ENCODE results near the gene TGFBR1.

The TGFBR1 gene

DNA sequence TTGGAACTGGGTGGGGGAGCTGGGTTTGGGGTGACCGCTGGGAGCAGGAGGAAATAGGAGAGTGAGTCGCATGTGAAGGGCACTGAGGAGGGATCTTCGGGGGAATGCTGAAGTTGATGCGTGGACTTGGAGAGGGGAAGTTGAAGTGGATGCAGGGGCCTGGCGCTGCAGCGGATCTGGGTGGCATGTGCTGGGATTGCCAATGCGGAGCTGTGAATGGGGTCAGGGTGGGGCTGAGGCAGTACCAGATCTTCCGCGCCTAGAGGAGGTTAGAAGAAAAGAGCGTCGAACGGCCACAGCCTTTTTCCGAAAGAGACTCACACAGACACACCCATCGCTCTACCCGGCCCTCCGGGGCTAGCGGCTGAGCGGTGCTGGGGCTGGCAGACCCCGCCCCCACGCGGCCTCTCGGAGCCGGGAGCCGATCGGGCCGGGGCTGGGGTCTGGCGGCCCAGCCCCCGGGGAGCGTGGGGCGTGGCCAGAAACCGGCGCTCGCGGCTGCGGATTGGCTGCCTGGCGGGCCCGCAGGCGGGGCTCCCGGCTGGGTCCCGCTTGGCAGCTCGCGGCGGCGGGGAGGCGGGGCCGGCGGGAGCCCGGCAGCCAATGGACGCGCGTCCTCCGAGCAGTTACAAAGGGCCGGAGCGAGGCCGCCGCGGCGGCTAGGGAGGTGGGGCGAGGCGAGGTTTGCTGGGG lies at the start of gene TGFBR1:
Gene TGFBR1 (plus strand): TSS at position 655 of the 693 bp plus-strand sequence. CDS start 93 bp downstream, outside the sequence.
- TF ChIP-seq, protein P1, sequence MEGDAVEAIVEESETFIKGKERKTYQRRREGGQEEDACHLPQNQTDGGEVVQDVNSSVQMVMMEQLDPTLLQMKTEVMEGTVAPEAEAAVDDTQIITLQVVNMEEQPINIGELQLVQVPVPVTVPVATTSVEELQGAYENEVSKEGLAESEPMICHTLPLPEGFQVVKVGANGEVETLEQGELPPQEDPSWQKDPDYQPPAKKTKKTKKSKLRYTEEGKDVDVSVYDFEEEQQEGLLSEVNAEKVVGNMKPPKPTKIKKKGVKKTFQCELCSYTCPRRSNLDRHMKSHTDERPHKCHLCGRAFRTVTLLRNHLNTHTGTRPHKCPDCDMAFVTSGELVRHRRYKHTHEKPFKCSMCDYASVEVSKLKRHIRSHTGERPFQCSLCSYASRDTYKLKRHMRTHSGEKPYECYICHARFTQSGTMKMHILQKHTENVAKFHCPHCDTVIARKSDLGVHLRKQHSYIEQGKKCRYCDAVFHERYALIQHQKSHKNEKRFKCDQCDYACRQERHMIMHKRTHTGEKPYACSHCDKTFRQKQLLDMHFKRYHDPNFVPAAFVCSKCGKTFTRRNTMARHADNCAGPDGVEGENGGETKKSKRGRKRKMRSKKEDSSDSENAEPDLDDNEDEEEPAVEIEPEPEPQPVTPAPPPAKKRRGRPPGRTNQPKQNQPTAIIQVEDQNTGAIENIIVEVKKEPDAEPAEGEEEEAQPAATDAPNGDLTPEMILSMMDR (IDR thresholded peaks at IDR 0.05): no peak

DNA sequence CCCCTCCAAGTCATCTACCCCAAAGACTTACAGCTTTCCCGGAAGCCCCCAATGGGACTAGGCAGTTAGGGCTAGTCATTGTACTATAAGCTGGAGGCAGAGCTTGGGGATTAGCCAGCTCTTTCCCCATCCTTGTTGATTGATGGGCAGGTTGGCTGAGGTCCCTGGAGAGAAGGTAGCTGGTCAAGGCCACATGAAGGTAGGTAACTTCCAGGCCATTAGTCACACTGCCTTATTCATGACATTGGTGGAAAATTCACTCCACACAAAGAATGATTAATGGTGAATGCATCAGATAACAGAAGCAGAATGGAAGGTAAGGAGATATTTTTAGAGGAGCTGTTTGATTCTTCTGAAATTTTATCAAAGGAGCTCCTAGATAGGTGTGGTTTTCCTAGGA lies 49.5 kb upstream of the TGFBR1 start:
- TF ChIP-seq, protein P1 (IDR thresholded peaks at IDR 0.05): no peak

DNA sequence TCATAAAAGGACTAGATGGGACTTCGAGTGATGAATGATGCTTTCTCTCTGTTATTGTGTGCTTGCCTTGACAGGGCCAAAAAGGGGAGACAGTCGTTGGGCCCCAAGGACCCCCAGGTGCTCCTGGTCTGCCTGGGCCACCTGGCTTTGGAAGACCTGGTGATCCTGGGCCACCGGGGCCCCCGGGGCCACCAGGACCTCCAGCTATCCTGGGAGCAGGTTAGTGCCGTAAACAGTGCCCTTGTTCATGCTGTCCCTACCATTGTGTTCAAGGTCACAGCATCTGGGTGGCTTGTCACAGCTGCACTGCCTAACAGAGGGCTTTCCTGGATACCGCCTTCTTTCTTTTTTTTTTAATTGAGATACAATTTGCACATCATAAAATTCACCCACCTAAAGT lies 48.7 kb upstream of the TGFBR1 start:
- TF ChIP-seq, protein P1 (IDR thresholded peaks at IDR 0.05): no peak

DNA sequence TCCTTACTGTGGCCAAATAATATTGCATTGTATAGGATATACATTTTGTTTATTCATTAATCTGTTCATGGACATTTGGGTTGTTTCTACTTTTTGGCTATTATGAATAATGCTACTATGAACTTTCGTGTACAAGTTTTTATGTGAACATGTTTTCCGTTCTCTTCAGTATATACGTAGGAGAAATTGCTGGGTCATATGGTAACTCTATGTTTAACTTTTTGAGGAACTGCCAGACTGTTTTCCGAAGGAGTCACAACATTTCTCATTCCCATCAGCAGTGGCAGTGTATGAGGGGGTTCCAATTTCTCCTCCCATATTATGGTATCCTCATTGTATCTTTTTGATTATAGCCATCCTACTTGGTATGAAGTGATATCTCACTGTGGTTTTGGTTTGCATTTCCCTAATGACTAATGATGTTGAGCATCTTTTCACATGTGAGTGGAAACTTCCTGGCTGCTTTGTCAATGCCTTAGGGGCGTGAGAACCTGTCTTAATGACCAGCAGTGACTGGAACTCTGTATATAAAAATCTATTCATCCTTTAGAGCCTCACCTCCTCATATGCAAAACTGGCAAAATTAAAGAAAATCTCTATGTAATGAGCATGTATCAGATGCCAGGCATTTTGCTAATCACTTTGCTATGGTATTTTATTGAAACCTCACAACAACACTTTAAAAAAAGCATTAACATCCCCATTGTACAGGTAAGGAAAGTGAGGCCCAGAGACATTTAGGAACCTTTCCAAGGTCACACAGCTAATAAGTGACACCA lies 47.8 kb upstream of the TGFBR1 start:
- TF ChIP-seq, protein P1 (IDR thresholded peaks at IDR 0.05): no peak

DNA sequence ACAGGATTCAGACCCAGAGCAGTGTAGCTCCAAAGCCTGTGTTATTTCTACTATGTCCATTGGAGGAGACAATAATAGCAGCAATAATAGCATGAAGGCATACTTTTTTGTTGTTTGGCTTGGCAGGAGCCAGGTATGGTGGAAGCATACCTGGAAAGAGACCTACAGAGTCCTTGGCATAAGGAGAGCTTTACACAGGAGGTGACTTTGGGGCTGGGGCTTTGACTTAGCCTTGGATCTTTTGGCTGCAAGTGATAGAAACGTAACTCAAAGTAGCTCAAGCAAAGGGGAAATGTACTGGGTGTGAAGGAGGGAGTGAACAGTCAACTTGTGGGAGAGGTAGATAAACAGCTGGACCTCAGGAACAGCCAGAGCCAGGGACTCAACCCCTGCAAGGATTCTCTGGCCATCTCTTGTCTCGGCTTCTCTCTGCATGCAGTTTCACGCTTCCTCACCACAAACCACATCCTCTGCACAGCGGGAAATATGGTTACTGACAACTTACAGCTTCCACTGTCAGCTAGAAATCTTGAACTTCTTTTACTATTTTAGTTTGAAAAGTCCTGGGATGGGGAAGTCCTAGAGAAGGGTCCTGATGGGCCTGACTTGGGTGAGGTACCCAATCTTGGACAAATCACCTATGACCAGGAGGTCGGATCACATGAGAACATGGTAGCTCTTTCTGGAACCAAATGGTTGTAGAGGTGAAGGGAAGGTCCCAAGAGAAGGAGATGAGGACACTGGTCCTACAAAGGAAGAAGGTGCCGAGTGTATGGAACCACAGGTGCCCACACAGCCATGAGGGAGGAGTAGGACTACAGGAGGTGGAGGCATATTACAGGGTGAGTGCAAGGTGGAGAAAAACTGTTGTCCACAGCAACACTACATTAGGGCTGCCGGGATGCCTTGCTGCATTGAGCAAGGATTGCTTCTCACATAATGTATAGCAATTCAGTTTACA lies 47.0 kb upstream of the TGFBR1 start:
- TF ChIP-seq, protein P1 (IDR thresholded peaks at IDR 0.05): no peak

DNA sequence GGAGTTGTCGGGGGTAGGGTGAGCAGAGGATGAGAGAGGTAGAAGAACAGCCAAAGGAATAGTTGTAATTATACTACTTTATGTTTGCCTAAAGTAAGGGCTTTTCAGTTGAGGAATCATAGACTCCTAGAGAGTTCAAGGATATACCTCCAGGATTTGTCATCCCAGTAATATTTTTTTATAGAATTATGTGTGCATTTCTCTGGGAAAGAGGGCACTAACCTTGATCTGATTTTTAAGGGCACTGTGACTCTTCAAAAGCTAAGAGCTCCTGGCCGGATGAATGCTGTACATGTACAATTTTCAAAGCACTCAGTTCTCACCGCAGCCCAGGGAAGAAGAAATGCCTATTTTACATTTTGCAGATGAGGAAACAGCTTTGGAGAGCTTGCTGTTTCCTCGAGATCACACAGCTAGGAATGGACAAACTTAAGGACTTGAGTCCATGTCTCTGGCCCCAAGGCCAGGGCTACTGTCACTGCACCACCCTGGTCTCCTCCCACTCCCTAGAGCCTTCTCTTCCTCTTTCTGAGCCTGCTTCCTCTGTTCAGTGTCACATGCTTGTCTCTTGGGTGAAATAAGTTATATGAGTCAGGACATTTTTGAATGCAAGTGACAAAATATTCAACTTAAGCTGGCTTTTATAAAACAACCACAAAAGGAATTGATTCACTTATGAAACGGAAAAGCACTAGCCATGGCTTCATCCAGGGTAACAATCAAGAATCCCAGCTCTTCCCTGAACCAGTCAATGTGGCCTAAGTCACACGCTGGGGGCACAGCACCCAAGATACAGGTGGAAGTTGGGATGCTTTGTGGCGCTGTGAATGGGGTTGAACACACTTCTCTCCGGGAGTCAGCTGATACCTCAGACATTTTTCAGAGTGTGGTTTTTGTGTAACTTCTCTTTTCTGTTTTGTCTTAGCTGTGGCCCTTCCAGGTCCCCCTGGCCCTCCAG lies 45.7 kb upstream of the TGFBR1 start:
- TF ChIP-seq, protein P1 (IDR thresholded peaks at IDR 0.05): no peak
